Posterior vena cava (tissue), 2 donors: ENCODE results near the gene CCDC12. TPM values are rescaled to one million over a fixed set of nuclear protein-coding genes. Genes with fewer than 3 reads are reported as not detected.

ENCODE experiments used
- DNase-seq: peaks from one replicate; pipeline ENCODE4 v3.0.0-alpha.2; 2020; ENCODE audit warnings: low spot score
- intact Hi-C, 2 donors: fragments of 100-400 bp; cut with DNase I; formaldehyde crosslinking; loops; one replicate each; pipeline versions ENCODE4 v1.14.1 to v1.14.2; 2022 to 2023
- long read RNA-seq, 2 donors: library from polyadenylated mRNA; unstranded; transcript quantifications; one replicate each; pipeline ENCODE4 v2.0.0, GENCODE V29; 2020 to 2021
- total RNA-seq, 2 donors: library from RNA; stranded (reverse); fragmentation: NEBNext Ultra II Directional; extraction: Animal tissue kit (Norgen Biotek cat#: 25700); gene quantifications; one replicate each; pipeline ENCODE4 v1.2.1, GENCODE V29; 2021
- donor health status: DM: yes; HTN: yes; CAD: no.
- donor health status: DM: yes; HTN: yes; CAD: no.

The CCDC12 gene
- total RNA-seq: 10 to 100 TPM; 21.5 to 26.0 TPM
- long read RNA-seq, donor 1, partial matches to known transcripts: 4 of 7 reads
- long read RNA-seq, donor 1, other reads (novel, unspliced or antisense): 3 of 7 reads
- long read RNA-seq, donor 2, partial matches to known transcripts: 9 of 19 reads
- long read RNA-seq, donor 2, other reads (novel, unspliced or antisense): 8 of 19 reads

GRCh38 chr3:46976326-46977190 is at the start of gene CCDC12:
Gene CCDC12 (minus strand): TSS chr3:46976745. CDS start chr3:46976732, 13 bp downstream.
- peak; percentile 97 for DNase-seq
- intact Hi-C loops: loop anchor here in 1 of 2 donors (5.0 kb wide), 1 partner anchor 1134 kb away; the partner anchor contains the start of gene LZTFL1

GRCh38 chr3:47024932-47025331 is 48.4 kb upstream of the CCDC12 start:
- no peak for DNase-seq
- intact Hi-C loops: loop anchor here in 1 of 2 donors (1.0 kb wide), 1 partner anchor 47 kb away; no protein-coding TSS in a partner anchor

GRCh38 chr3:47022641-47023071 is 46.1 kb upstream of the CCDC12 start:
- DNase-seq: no peak
- intact Hi-C loops: no loop called here

GRCh38 chr3:47020311-47020710 is 43.8 kb upstream of the CCDC12 start:
- DNase-seq: no peak
- intact Hi-C loops: no loop called here

- intact Hi-C loops: no loop called here
- DNase-seq: no peak
These were observed 42.7 kb upstream of the CCDC12 start for GRCh38 chr3:47019201-47019600.

GRCh38 chr3:47018269-47018611 is 41.7 kb upstream of the CCDC12 start:
- intact Hi-C loops: no loop called here
- no peak for DNase-seq

GRCh38 chr3:47017504-47018268 is 41.1 kb upstream of the CCDC12 start:
- DNase-seq: no peak
- intact Hi-C loops: no loop called here

GRCh38 chr3:47016934-47017435 is 40.4 kb upstream of the CCDC12 start:
- intact Hi-C loops: no loop called here
- no peak for DNase-seq

GRCh38 chr3:47016086-47016933 is 39.8 kb upstream of the CCDC12 start:
- DNase-seq: no peak
- intact Hi-C loops: no loop called here

- DNase-seq: no peak
- intact Hi-C loops: no loop called here
These were observed 38.6 kb upstream of the CCDC12 start for GRCh38 chr3:47015151-47015550.

GRCh38 chr3:47014036-47014435 is 37.5 kb upstream of the CCDC12 start:
- intact Hi-C loops: no loop called here
- no peak for DNase-seq

- intact Hi-C loops: no loop called here
- DNase-seq: no peak
These were observed 36.7 kb upstream of the CCDC12 start for GRCh38 chr3:47013231-47013630.

GRCh38 chr3:47012342-47013230 is 36.0 kb upstream of the CCDC12 start:
- intact Hi-C loops: no loop called here
- DNase-seq: no peak

- DNase-seq: no peak
- intact Hi-C loops: no loop called here
These were observed 34.8 kb upstream of the CCDC12 start for GRCh38 chr3:47011371-47011770.

- intact Hi-C loops: no loop called here
- no peak for DNase-seq
These were observed 34.4 kb upstream of the CCDC12 start for GRCh38 chr3:47010910-47011309.

- intact Hi-C loops: no loop called here
- no peak for DNase-seq
These were observed 33.7 kb upstream of the CCDC12 start for GRCh38 chr3:47010111-47010712.

GRCh38 chr3:47009225-47010110 is 32.9 kb upstream of the CCDC12 start:
- DNase-seq: peak; percentile 96
- intact Hi-C loops: no loop called here
